Measurements from ENCODE around the gene TGFB3. TPM values are rescaled to one million over a fixed set of nuclear protein-coding genes. Genes with fewer than 3 reads are reported as not detected.

The TGFB3 gene
- total and polyA plus RNA-seq, 9 of the 15 experiments (the other 6 are each of a cell fraction or from before 2014, with no cell fraction given), result 0.39 to 2.0 (median 1.0) TPM

- Histone ChIP-seq H3K27me3 (ENCODE audit: control insufficient read depth in 2 of 2, insufficient read depth in 2 of 2, low read length in 2 of 2) (no peaks in the 10 kb centered on the region), H3K9me1 (ENCODE audit: control insufficient read depth, insufficient read depth, low read length) (no peaks in the 10 kb centered on the region), H3K4me2 (ENCODE audit: insufficient read depth, low read length) (no peak overlapping the region), H2AFZ (ENCODE audit: low read depth, low read length) (no peak overlapping the region), H3K27ac (ENCODE audit: extremely low read depth, low read depth, low read length) (no peak overlapping the region), H3K36me3 (ENCODE audit: control insufficient read depth, insufficient read depth, low read length) (no peaks in the 10 kb centered on the region; the same call in 2 of the 3 replicates), H4K20me1 (replicated peaks; ENCODE audit: control insufficient read depth, insufficient read depth, low read length) (no peaks in the 10 kb centered on the region), H3K9ac (ENCODE audit: insufficient read depth in 1 of 2, low read depth in 2 of 2, low read length in 2 of 2) (peak overlapping the region in 1 of 2 experiments; percentile 33; a peak in 1 of 4 replicates), H3K9me3 (replicated peaks; ENCODE audit: control insufficient read depth, insufficient read depth, low read depth, low read length) (no peaks in the 10 kb centered on the region), H3K4me1 (replicated peaks in 1 of 2; ENCODE audit: control insufficient read depth in 2 of 2, insufficient read depth in 2 of 2, low read length in 2 of 2) (peaks cover 0 to 8% of the 10 kb centered on the region in 2 experiments; a peak in 2 of 5 replicates), H3K79me2 (ENCODE audit: control insufficient read depth, insufficient read depth, low read length) (no peaks in the 10 kb centered on the region), H3K4me3 (no peak overlapping the region)
- DNase-seq (ENCODE audit: extremely low read depth in 1 of 4, low spot score in 3 of 4), result no peak
- WGBS (ENCODE audit: insufficient coverage, low coverage, missing lambda C conversion rate), result 50% methylated on average over 6 of the region's 6 CpGs
- TF ChIP-seq ZNF780A (CRISPR knock-in tag; IDR thresholded peaks at IDR 0.05) (no peak), C11orf30 (IDR thresholded peaks at IDR 0.05; ENCODE audit: low read depth) (no peak), ZNF395 (CRISPR knock-in tag; IDR thresholded peaks at IDR 0.05) (no peak), ZNF699 (CRISPR knock-in tag; IDR thresholded peaks at IDR 0.05; ENCODE audit: insufficient replicate concordance) (no peak)
- ChIA-PET POLR2A (interaction anchor here (0.7 to 1.2 kb wide), 2 partner anchors 9 to 760 kb away, joined by 3 read pairs; no protein-coding TSS in a partner anchor), CTCF (ENCODE audit: low intra/inter-chr PET ratio) (no interaction called here)
- in situ Hi-C loops (cut with MboI) (no loop called here), intact Hi-C loops (cut with micrococcal nuclease) (no loop called here)
- BruUV-seq (replicated peaks), result no TSS peak
- no peak; the same call in 2 of the 3 replicates for ATAC-seq
- FAIRE-seq, result no peak
Observed at GRCh38 chr14:75927564-75928087, 54.2 kb downstream of the TGFB3 start.

Data from K562 (cell line).